Measurements from ENCODE around the gene LMF1.
"Not testable (repeated sequence)": the region's sequence is repeated elsewhere in the genome, so short reads cannot be mapped to it uniquely, and the experiment has no call there.

Gene LMF1

DNA sequence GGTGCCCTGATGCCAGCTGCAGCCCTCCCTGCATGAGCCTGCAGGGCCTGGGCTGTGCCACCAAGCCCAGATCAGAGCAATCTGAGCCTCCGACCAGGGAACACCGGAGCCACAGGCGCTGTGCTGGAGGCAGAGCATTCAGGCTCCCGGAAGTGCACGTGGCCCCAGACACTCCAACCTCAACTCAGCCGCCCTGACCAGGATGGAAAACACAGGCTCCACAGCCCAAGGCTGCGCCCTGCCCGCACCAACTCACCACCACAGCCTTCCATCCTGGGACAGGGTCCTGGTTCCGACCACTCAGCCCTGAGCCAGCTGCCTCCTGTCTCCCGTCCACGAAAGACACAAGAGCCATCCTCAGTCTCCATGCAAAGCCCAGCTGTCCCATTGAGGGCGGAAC lies 18.5 kb downstream of the LMF1 start:
- H3K36me3 ChIP-seq (ENCODE audit: insufficient read depth) = no peaks in the 10 kb centered on the region
- H4K20me1 ChIP-seq (ENCODE audit: insufficient read depth) = no peaks in the 10 kb centered on the region
- TF ChIP-seq, protein P1, sequence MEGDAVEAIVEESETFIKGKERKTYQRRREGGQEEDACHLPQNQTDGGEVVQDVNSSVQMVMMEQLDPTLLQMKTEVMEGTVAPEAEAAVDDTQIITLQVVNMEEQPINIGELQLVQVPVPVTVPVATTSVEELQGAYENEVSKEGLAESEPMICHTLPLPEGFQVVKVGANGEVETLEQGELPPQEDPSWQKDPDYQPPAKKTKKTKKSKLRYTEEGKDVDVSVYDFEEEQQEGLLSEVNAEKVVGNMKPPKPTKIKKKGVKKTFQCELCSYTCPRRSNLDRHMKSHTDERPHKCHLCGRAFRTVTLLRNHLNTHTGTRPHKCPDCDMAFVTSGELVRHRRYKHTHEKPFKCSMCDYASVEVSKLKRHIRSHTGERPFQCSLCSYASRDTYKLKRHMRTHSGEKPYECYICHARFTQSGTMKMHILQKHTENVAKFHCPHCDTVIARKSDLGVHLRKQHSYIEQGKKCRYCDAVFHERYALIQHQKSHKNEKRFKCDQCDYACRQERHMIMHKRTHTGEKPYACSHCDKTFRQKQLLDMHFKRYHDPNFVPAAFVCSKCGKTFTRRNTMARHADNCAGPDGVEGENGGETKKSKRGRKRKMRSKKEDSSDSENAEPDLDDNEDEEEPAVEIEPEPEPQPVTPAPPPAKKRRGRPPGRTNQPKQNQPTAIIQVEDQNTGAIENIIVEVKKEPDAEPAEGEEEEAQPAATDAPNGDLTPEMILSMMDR (conservative IDR thresholded peaks at IDR 0.05; ENCODE audit: low read depth, low read length) = no peak
- H3K4me2 ChIP-seq = no peak overlapping the region
- H3K9ac ChIP-seq = no peak overlapping the region
- H2AFZ ChIP-seq (ENCODE audit: low read depth) = no peak overlapping the region
- H3K4me1 ChIP-seq (ENCODE audit: low read depth, poor library complexity, severe bottlenecking) = no peaks in the 10 kb centered on the region
- no peak overlapping the region for H3K4me3 ChIP-seq (IDR thresholded peaks at IDR 0.05; ENCODE audit: insufficient read depth, low read depth, low read length)
- no peak overlapping the region for H3K27ac ChIP-seq
- peaks cover 15% of the 10 kb centered on the region; the same call in 1 of the 2 replicates for H3K27me3 ChIP-seq (ENCODE audit: insufficient read depth, low read depth)
- no peaks in the 10 kb centered on the region for H3K79me2 ChIP-seq (ENCODE audit: insufficient read depth, low read depth)

DNA sequence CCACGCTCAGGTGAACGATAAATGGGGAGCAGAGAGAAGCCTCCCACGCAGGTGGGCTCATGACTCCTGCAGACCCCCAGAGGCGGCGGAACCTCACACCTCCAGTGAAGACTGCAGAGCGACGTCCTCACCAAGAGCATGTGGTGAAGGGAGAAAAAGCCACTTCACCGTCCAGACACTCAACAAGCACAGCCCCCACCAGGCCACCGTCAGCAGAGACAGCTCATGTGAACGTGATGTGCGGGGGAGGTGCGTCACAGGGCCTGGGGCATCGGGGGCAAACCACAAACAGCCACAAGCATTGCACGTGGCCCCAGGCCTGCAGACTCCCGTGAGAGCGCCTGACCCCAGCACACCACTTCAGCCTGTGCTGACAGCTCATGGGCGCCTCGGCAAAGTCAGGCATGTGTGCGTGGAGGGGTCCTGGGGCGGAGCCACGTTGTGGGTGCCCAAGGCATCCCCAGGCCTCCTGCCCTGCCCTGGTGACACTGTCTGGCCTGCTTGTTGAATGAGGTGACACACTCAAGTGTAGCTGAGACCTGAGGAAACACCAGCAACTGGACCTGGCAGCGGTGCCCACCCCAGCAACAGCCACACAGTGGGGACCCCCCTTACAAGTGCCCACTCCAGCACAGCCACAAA lies 19.0 kb downstream of the LMF1 start:
- Histone ChIP-seq H2AFZ (ENCODE audit: low read depth) (no peak overlapping the region), H4K20me1 (ENCODE audit: insufficient read depth) (no peaks in the 10 kb centered on the region), H3K36me3 (ENCODE audit: insufficient read depth) (no peaks in the 10 kb centered on the region), H3K27me3 (ENCODE audit: insufficient read depth, low read depth) (peaks cover 16% of the 10 kb centered on the region; the same call in 1 of the 2 replicates), H3K4me2 (no peak overlapping the region), H3K27ac (no peak overlapping the region), H3K4me3 (IDR thresholded peaks at IDR 0.05; ENCODE audit: insufficient read depth, low read depth, low read length) (no peak overlapping the region), H3K4me1 (ENCODE audit: low read depth, poor library complexity, severe bottlenecking) (no peaks in the 10 kb centered on the region), H3K9ac (no peak overlapping the region), H3K79me2 (ENCODE audit: insufficient read depth, low read depth) (no peaks in the 10 kb centered on the region)
- TF ChIP-seq, protein P1 (conservative IDR thresholded peaks at IDR 0.05; ENCODE audit: low read depth, low read length) = no peak

DNA sequence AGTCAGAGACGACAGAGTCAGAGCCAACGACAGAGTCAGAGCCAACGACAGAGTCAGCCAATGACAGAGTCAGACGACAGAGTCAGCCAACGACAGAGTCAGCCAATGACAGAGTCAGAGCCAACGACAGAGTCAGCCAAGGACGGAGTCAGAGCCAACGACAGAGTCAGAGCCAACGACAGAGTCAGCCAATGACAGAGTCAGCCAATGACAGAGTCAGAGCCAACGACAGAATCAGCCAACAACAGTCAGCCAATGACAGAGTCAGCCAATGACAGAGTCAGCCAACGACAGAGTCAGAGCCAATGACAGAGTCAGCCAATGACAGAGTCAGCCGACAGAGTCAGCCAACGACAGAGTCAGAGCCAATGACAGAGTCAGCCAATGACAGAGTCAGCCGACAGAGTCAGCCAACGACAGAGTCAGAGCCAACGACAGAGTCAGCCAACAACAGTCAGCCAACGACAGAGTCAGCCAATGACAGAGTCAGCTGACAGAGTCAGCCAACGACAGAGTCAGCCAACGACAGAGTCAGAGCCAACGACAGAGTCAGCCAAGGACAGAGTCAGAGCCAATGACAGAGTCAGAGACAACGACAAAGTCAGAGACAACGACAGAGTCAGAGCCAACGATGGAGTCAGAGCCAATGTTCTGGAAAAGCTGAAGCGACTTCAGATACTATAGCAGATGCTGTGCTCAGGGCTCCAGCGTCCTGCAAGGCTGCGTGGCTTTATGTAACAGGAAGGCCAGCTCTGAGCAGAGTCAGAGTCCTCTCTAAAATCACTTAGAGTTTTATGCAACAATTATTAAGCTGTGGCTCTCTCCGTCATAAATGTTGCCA lies 19.8 kb downstream of the LMF1 start:
- not testable (repeated sequence) for H3K79me2 ChIP-seq (ENCODE audit: insufficient read depth, low read depth); H3K36me3 ChIP-seq (ENCODE audit: insufficient read depth); H3K4me3 ChIP-seq (IDR thresholded peaks at IDR 0.05; ENCODE audit: insufficient read depth, low read depth, low read length); H3K4me1 ChIP-seq (ENCODE audit: low read depth, poor library complexity, severe bottlenecking); H3K4me2 ChIP-seq; H4K20me1 ChIP-seq (ENCODE audit: insufficient read depth); H2AFZ ChIP-seq (ENCODE audit: low read depth); H3K9ac ChIP-seq; H3K27ac ChIP-seq
- peaks cover 13% of the 10 kb centered on the region; the same call in 1 of the 2 replicates for H3K27me3 ChIP-seq (ENCODE audit: insufficient read depth, low read depth)

DNA sequence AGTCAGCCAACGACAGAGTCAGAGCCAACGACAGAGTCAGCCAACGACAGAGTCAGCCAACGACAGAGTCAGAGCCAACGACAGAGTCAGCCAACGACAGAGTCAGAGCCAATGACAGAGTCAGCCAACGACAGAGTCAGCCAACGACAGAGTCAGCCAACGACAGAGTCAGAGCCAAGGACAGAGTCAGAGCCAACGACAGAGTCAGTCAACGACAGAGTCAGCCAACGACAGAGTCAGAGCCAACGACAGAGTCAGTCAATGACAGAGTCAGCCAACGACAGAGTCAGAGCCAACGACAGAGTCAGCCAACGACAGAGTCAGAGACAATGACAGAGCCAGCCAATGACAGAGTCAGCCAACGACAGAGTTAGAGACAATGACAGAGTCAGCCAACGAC lies 22.0 kb downstream of the LMF1 start:
- H3K4me1 ChIP-seq (ENCODE audit: low read depth, poor library complexity, severe bottlenecking); H3K4me3 ChIP-seq (IDR thresholded peaks at IDR 0.05; ENCODE audit: insufficient read depth, low read depth, low read length): not testable (repeated sequence)

DNA sequence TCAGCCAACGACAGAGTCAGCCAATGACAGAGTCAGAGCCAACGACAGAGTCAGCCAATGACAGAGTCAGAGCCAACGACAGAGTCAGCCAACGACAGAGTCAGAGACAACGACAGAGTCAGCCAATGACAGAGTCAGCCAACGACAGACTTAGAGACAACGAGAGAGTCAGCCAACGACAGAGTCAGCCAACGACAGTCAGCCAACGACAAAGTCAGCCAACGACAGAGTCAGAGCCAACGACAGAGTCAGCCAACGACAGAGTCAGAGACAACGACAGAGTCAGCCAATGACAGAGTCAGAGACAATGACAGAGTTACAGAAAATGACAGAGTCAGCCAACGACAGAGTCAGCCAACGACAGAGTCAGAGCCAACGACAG lies 22.9 kb downstream of the LMF1 start:
- not testable (repeated sequence) for H3K4me1 ChIP-seq (ENCODE audit: low read depth, poor library complexity, severe bottlenecking); H2AFZ ChIP-seq (ENCODE audit: low read depth); H4K20me1 ChIP-seq (ENCODE audit: insufficient read depth); H3K27ac ChIP-seq; H3K9ac ChIP-seq; H3K79me2 ChIP-seq (ENCODE audit: insufficient read depth, low read depth); H3K36me3 ChIP-seq (ENCODE audit: insufficient read depth); H3K4me3 ChIP-seq (IDR thresholded peaks at IDR 0.05; ENCODE audit: insufficient read depth, low read depth, low read length); H3K4me2 ChIP-seq
- peaks cover 36% of the 10 kb centered on the region; the same call in 1 of the 2 replicates for H3K27me3 ChIP-seq (ENCODE audit: insufficient read depth, low read depth)

More for the DNA sequence above, 22.0 kb downstream of the LMF1 start:
- not testable (repeated sequence) for H3K36me3 ChIP-seq (ENCODE audit: insufficient read depth); H3K27ac ChIP-seq; H3K79me2 ChIP-seq (ENCODE audit: insufficient read depth, low read depth); H3K4me2 ChIP-seq; H3K9ac ChIP-seq; H2AFZ ChIP-seq (ENCODE audit: low read depth); H4K20me1 ChIP-seq (ENCODE audit: insufficient read depth)
- peaks cover 30% of the 10 kb centered on the region; the same call in 1 of the 2 replicates for H3K27me3 ChIP-seq (ENCODE audit: insufficient read depth, low read depth)
